Upper lobe of right lung (tissue), 1 donor: ENCODE data around the gene SYPL2. TPM values are rescaled to one million over a fixed set of nuclear protein-coding genes. Genes with fewer than 3 reads are reported as not detected.

ENCODE experiments used
- ATAC-seq: fragments of 200-7000 bp; cut with Tn5 transposase; one replicate; pipeline ENCODE4 v1.9.1; 2020; ENCODE audit warnings: mild to moderate bottlenecking, moderate library complexity
- DNase-seq: peaks from one replicate; pipeline ENCODE4 v3.0.0-alpha.2; 2020
- H3K27ac ChIP-seq: fragments of 200-600 bp; one replicate; pipeline ENCODE4 v1.8.0; 2022
- H3K27me3 ChIP-seq: fragments of 200-600 bp; one replicate; pipeline ENCODE4 v1.8.0; 2022; ENCODE audit warnings: mild to moderate bottlenecking
- H3K36me3 ChIP-seq: fragments of 200-600 bp; one replicate; pipeline ENCODE4 v1.8.0; 2022
- H3K4me1 ChIP-seq: fragments of 200-600 bp; one replicate; pipeline ENCODE4 v1.8.0; 2022
- H3K4me3 ChIP-seq: fragments of 200-600 bp; one replicate; pipeline ENCODE4 v1.8.0; 2022; ENCODE audit warnings: mild to moderate bottlenecking
- H3K9me3 ChIP-seq: fragments of 200-600 bp; one replicate; pipeline ENCODE4 v1.8.0; 2022
- intact Hi-C: fragments of 100-400 bp; cut with DNase I; formaldehyde crosslinking; loops from one replicate; pipeline ENCODE4 v1.11.0; 2022
- total RNA-seq: library from RNA; stranded (reverse); fragmentation: NEBNext Ultra II Directional; extraction: Animal tissue kit (Norgen Biotek cat#: 25700); gene quantifications from one replicate; pipeline ENCODE4 v1.2.1, GENCODE V29; 2021
- TF ChIP-seq, protein P1 (sequence below): fragments of 200-600 bp; IDR thresholded peaks from one replicate; pipeline ENCODE4 v1.8.0; 2022; ENCODE audit warnings: antibody characterized with exemption
- donor health status: DM: no; HTN: yes; CAD: no; lungs with severe emphysema.

SYPL2 gene
- total RNA-seq, 1 donor from 2014 or later = 3.1 TPM

DNA sequence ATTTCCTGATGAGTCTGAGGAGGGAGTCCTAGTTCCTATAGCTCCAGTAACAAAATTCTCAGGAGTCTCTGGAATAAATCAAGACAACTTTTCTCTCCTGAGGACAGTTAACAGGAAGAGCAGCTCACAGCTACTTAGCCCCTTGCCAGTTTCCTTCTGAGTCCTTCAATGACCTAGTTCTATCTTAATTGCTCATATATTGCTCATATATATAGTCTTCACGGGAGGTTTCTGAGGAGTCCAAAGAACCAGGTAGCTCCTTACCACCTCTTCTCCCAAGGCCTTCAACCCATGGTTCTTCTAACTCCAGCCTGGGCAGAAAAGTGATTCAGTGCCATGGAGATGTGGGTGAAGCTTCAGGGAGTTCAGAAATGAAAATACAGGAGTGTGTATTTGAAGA lies 38.6 kb downstream of the SYPL2 start:
- Histone ChIP-seq H3K36me3 (no peaks in the 10 kb centered on the region), H3K27me3 (no peaks in the 10 kb centered on the region), H3K4me3 (no peak overlapping the region), H3K4me1 (peaks cover 32% of the 10 kb centered on the region), H3K27ac (no peak overlapping the region), H3K9me3 (no peaks in the 10 kb centered on the region)
- no peak for ATAC-seq
- intact Hi-C loops = no loop called here
- DNase-seq = no peak
- TF ChIP-seq, protein P1, sequence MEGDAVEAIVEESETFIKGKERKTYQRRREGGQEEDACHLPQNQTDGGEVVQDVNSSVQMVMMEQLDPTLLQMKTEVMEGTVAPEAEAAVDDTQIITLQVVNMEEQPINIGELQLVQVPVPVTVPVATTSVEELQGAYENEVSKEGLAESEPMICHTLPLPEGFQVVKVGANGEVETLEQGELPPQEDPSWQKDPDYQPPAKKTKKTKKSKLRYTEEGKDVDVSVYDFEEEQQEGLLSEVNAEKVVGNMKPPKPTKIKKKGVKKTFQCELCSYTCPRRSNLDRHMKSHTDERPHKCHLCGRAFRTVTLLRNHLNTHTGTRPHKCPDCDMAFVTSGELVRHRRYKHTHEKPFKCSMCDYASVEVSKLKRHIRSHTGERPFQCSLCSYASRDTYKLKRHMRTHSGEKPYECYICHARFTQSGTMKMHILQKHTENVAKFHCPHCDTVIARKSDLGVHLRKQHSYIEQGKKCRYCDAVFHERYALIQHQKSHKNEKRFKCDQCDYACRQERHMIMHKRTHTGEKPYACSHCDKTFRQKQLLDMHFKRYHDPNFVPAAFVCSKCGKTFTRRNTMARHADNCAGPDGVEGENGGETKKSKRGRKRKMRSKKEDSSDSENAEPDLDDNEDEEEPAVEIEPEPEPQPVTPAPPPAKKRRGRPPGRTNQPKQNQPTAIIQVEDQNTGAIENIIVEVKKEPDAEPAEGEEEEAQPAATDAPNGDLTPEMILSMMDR = no peak

- ATAC-seq (no peak), DNase-seq (no peak)
- Histone ChIP-seq H3K4me3 (peak overlapping the region; percentile 68), H3K36me3 (no peaks in the 10 kb centered on the region), H3K4me1 (peaks cover 15% of the 10 kb centered on the region), H3K27me3 (no peaks in the 10 kb centered on the region), H3K9me3 (no peaks in the 10 kb centered on the region), H3K27ac (no peak overlapping the region)
- TF ChIP-seq, protein P1 = no peak
- intact Hi-C loops = no loop called here
These were observed 41.9 kb downstream of the SYPL2 start for GRCh38 chr1:109508001-109508872.

DNA sequence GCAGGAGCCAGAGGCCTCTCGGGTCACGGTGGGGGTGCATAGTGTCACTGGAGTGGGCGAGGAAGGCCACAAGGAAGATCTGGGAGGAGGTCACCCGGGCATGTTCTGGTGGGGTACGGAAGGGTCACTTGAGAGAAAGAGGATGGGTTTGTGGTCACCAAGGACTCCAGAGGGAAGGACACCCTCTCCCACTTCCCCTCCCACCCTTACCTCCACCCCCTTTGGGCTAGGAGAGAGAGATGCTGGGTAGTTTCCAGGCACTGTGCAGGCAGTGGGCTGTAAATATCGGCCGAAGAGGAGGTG lies 42.5 kb downstream of the SYPL2 start:
- DNase-seq (no peak), ATAC-seq (no peak)
- Histone ChIP-seq H3K27me3 (no peaks in the 10 kb centered on the region), H3K4me3 (peak overlapping the region; percentile 68), H3K27ac (no peak overlapping the region), H3K9me3 (no peaks in the 10 kb centered on the region), H3K36me3 (no peaks in the 10 kb centered on the region), H3K4me1 (peaks cover 12% of the 10 kb centered on the region)
- intact Hi-C loops = no loop called here
- TF ChIP-seq, protein P1 = no peak

- Histone ChIP-seq H3K4me1 (peaks cover 8% of the 10 kb centered on the region), H3K9me3 (no peaks in the 10 kb centered on the region), H3K4me3 (peak within 1 kb of the TSS; percentile 68), H3K27ac (no peak within 1 kb of the TSS), H3K36me3 (no peaks in the 10 kb centered on the region), H3K27me3 (no peaks in the 10 kb centered on the region)
- TF ChIP-seq, protein P1 = no peak
- peak; percentile 88 for DNase-seq
- intact Hi-C loops = no loop called here
- ATAC-seq = peak; percentile 91
These were observed 43.1 kb downstream of the SYPL2 start, which contains the start of gene AMIGO1 for GRCh38 chr1:109509176-109510134. AMIGO1 (minus strand) TSS chr1:109509727; CDS start chr1:109508912, 815 bp downstream.

- Histone ChIP-seq H3K27ac (no peak overlapping the region), H3K9me3 (no peaks in the 10 kb centered on the region), H3K4me1 (peaks cover 8% of the 10 kb centered on the region), H3K27me3 (no peaks in the 10 kb centered on the region), H3K4me3 (no peak overlapping the region), H3K36me3 (no peaks in the 10 kb centered on the region)
- intact Hi-C loops = no loop called here
- TF ChIP-seq, protein P1 = no peak
- ATAC-seq (no peak), DNase-seq (no peak)
These were observed 46.9 kb downstream of the SYPL2 start for GRCh38 chr1:109513110-109513710.
